Glutamatergic neuron (in vitro differentiated cells): Measurements from ENCODE around the gene WDR49. TPM values are rescaled to one million over a fixed set of nuclear protein-coding genes. Genes with fewer than 3 reads are reported as not detected.

Experiments
- DNase-seq: peaks from one replicate; pipeline ENCODE4 v3.0.0; 2022
- H3K27ac Mint-ChIP-seq: one replicate; pipeline ENCODE4 v1.8.0; 2020; ENCODE audit warnings: mild to moderate bottlenecking, mixed read lengths, inconsistent platforms; ENCODE audit not compliant: unreplicated experiment
- H3K27me3 Mint-ChIP-seq: one replicate; pipeline ENCODE4 v1.8.0; 2020; ENCODE audit warnings: mild to moderate bottlenecking, moderate library complexity, mixed read lengths, inconsistent platforms; ENCODE audit not compliant: unreplicated experiment
- H3K36me3 Mint-ChIP-seq: one replicate; pipeline ENCODE4 v1.8.0; 2020; ENCODE audit warnings: mild to moderate bottlenecking, mixed read lengths, inconsistent platforms; ENCODE audit not compliant: unreplicated experiment
- H3K4me1 Mint-ChIP-seq: one replicate; pipeline ENCODE4 v1.8.0; 2020; ENCODE audit warnings: mild to moderate bottlenecking, low read depth, mixed read lengths, inconsistent platforms; ENCODE audit not compliant: unreplicated experiment
- H3K4me3 Mint-ChIP-seq: one replicate; pipeline ENCODE4 v1.8.0; 2020; ENCODE audit warnings: mild to moderate bottlenecking, mixed read lengths, inconsistent platforms; ENCODE audit not compliant: unreplicated experiment
- H3K9me3 Mint-ChIP-seq: one replicate; pipeline ENCODE4 v1.8.0; 2020; ENCODE audit warnings: mild to moderate bottlenecking, moderate library complexity, mixed read lengths, inconsistent platforms; ENCODE audit not compliant: unreplicated experiment
- CTCF ChIP-seq: fragments of 200-600 bp; sonication (generic); IDR thresholded peaks from one replicate; pipeline ENCODE4 v1.5.0; 2021; ENCODE audit not compliant: partially characterized antibody, unreplicated experiment
- total RNA-seq: library from RNA; stranded (reverse); fragmentation: NEBNext Ultra II Directional; extraction: Animal tissue kit (Norgen Biotek cat#: 25700); gene quantifications from one replicate; pipeline ENCODE4 v1.2.1, GENCODE V29; 2021; ENCODE audit not compliant: unreplicated experiment

Gene WDR49
- total RNA-seq, 1 donor from 2014 or later = 0.76 TPM

- no peaks in the 10 kb centered on the region for H3K36me3 Mint-ChIP-seq
- H3K4me3 Mint-ChIP-seq = no peak overlapping the region
- peak; percentile 23 for DNase-seq
- H3K4me1 Mint-ChIP-seq = no peaks in the 10 kb centered on the region
- TF ChIP-seq CTCF = no peak
- H3K27ac Mint-ChIP-seq = no peak overlapping the region
- no peaks in the 10 kb centered on the region for H3K9me3 Mint-ChIP-seq
- H3K27me3 Mint-ChIP-seq = no peaks in the 10 kb centered on the region
These were observed 78.6 kb downstream of the WDR49 start for GRCh38 chr3:167575000-167575600.

GRCh38 chr3:167572991-167573390 is 80.8 kb downstream of the WDR49 start:
- no peaks in the 10 kb centered on the region for H3K4me1 Mint-ChIP-seq
- H3K27me3 Mint-ChIP-seq = no peaks in the 10 kb centered on the region
- no peak for TF ChIP-seq CTCF

DNA sequence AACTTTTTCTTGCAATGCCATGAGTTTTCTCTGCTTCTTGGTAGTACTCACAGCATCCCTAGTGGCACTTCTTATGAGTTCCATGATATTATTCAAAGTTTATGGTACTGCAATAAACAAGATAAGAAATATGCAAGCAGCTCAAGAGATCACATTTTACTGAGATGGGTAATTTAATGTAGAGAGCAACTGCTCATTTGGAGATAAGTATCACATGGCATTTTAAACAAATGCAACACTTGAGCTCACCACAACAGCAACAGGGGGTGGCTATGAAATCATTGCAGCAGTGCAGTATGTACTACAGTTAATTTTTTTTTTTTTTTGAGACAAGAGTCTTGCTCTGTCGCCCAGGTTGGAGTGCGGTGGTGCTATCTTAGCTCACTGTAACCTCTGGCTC is 85.1 kb downstream of the WDR49 start:
- H3K27ac Mint-ChIP-seq = no peak overlapping the region

More at GRCh38 chr3:167572991-167573390, 80.8 kb downstream of the WDR49 start:
- Mint-ChIP-seq H3K27ac (no peak overlapping the region), H3K36me3 (no peaks in the 10 kb centered on the region), H3K4me3 (no peak overlapping the region), H3K9me3 (no peaks in the 10 kb centered on the region)
- DNase-seq = no peak

DNA sequence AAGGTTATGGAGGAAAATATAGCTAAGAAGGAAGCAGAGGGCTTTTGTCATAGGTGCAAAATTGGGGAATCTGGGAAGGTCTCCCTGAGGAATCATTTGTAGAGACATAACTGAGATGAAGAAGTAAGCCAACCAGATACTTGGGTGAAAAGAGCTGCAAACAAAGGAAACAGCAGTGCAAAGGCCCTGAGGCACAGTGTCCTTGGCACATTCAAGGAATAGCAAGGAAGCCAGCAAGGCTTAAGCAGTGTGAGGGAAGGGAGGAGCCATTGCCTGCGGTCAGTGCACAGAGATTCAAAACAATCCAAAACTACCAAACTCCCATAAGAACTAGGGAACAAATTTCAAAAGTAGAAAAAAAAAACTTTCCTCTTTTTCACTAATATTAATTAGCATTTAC is 88.3 kb downstream of the WDR49 start:
- H3K4me3 Mint-ChIP-seq = no peak overlapping the region
- no peaks in the 10 kb centered on the region for H3K4me1 Mint-ChIP-seq
- no peaks in the 10 kb centered on the region for H3K9me3 Mint-ChIP-seq
- no peak for TF ChIP-seq CTCF
- DNase-seq = no peak
- no peaks in the 10 kb centered on the region for H3K36me3 Mint-ChIP-seq
- peaks cover 2% of the 10 kb centered on the region for H3K27me3 Mint-ChIP-seq
- no peak overlapping the region for H3K27ac Mint-ChIP-seq

More for the DNA sequence above, 85.1 kb downstream of the WDR49 start:
- TF ChIP-seq CTCF = no peak
- Mint-ChIP-seq H3K9me3 (no peaks in the 10 kb centered on the region), H3K4me1 (no peaks in the 10 kb centered on the region), H3K36me3 (no peaks in the 10 kb centered on the region), H3K4me3 (no peak overlapping the region), H3K27me3 (peaks cover 2% of the 10 kb centered on the region)
- DNase-seq = no peak

GRCh38 chr3:167564612-167565011 is 89.1 kb downstream of the WDR49 start:
- no peaks in the 10 kb centered on the region for H3K36me3 Mint-ChIP-seq
- peaks cover 2% of the 10 kb centered on the region for H3K27me3 Mint-ChIP-seq
- no peaks in the 10 kb centered on the region for H3K9me3 Mint-ChIP-seq
- no peak overlapping the region for H3K4me3 Mint-ChIP-seq
- DNase-seq = no peak
- no peak for TF ChIP-seq CTCF
- no peaks in the 10 kb centered on the region for H3K4me1 Mint-ChIP-seq
- H3K27ac Mint-ChIP-seq = no peak overlapping the region
